NCI-H187 treated with DMSO at 0.1 percent for 48 hours (cell line): ENCODE data around the gene TULP1.

ENCODE experiments used
- DNase-seq: peaks from one replicate; lab custom pipeline; 2025; lab: John Stamatoyannopoulos, UW

TULP1 gene

GRCh38 chr6:35465646-35466045 is 47.0 kb downstream of the TULP1 start:
- no peak for DNase-seq

GRCh38 chr6:35463292-35463691 is 49.4 kb downstream of the TULP1 start:
- DNase-seq, result no peak

GRCh38 chr6:35461270-35461669 is 51.4 kb downstream of the TULP1 start:
- DNase-seq, result no peak

- no peak for DNase-seq
Measured at GRCh38 chr6:35457907-35458306, 54.8 kb downstream of the TULP1 start.

- no peak for DNase-seq
Measured at GRCh38 chr6:35454391-35455110, 58.1 kb downstream of the TULP1 start.

- DNase-seq, result no peak
Measured at GRCh38 chr6:35453236-35453635, 59.5 kb downstream of the TULP1 start.

GRCh38 chr6:35452183-35453090 is 60.3 kb downstream of the TULP1 start, which contains the start of gene FANCE:
FANCE (plus strand) TSS chr6:35452338; CDS start chr6:35452546, 208 bp downstream.
- DNase-seq, result peak; percentile 33

GRCh38 chr6:35451354-35452182 is 61.1 kb downstream of the TULP1 start:
- DNase-seq, result no peak

- DNase-seq, result peak; percentile 59
Measured at GRCh38 chr6:35449287-35449881, 63.3 kb downstream of the TULP1 start.

- no peak for DNase-seq
Measured at GRCh38 chr6:35448191-35448590, 64.5 kb downstream of the TULP1 start.
